Esophagus squamous epithelium (tissue), 4 donors: ENCODE data around the gene TCERG1L.

Experiments used
- POLR2A ChIP-seq, 4 donors: fragments of 450-650 bp; IDR thresholded peaks; one replicate each; pipeline ENCODE4 v1.6.1; 2017; ENCODE audit warnings: antibody characterized with exemption in 4 of 4, mild to moderate bottlenecking in 4 of 4, moderate library complexity in 3 of 4
- TF ChIP-seq, protein P1 (sequence below), 6 experiments: fragments of 450-650 bp in 4 of 6; fragments of 200-600 bp in 2 of 6; sonication (generic) in 2 of 6; IDR thresholded peaks; one replicate each; pipeline ENCODE4 v1.5.1; 2016 to 2019; ENCODE audit warnings: antibody characterized with exemption in 6 of 6, mild to moderate bottlenecking in 4 of 6, moderate library complexity in 4 of 6

DNA sequence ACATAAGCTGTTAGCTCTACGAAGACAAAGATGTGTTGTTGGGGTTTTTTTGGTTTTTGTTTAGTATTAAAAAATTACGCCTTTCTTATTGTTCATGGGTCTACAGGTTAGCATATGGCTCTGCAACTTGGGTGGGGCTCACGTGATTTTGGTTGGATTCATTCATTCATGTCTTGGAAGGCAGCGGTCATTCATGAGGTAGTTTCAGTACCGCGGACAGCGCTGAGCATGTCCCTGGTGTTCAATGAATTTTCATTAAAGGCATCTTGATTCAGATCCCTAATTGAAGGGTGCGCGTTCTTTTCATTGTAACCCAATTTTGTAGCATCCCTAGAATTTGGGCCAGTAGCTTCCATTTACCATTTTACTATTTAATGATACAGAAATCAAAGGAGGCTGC lies 42.9 kb upstream of the TCERG1L start:
- TF ChIP-seq, protein P1, sequence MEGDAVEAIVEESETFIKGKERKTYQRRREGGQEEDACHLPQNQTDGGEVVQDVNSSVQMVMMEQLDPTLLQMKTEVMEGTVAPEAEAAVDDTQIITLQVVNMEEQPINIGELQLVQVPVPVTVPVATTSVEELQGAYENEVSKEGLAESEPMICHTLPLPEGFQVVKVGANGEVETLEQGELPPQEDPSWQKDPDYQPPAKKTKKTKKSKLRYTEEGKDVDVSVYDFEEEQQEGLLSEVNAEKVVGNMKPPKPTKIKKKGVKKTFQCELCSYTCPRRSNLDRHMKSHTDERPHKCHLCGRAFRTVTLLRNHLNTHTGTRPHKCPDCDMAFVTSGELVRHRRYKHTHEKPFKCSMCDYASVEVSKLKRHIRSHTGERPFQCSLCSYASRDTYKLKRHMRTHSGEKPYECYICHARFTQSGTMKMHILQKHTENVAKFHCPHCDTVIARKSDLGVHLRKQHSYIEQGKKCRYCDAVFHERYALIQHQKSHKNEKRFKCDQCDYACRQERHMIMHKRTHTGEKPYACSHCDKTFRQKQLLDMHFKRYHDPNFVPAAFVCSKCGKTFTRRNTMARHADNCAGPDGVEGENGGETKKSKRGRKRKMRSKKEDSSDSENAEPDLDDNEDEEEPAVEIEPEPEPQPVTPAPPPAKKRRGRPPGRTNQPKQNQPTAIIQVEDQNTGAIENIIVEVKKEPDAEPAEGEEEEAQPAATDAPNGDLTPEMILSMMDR (IDR thresholded peaks at IDR 0.05) = no peak
- TF ChIP-seq POLR2A (IDR thresholded peaks at IDR 0.05) = no peak
